Small intestine (tissue), 7 donors: Measurements from ENCODE around the gene PORCN. TPM values are rescaled to one million over a fixed set of nuclear protein-coding genes. Genes with fewer than 3 reads are reported as not detected.

Source experiments
- DNase-seq, 2 donors: peaks; one replicate each; pipeline versions ENCODE4 v3.0.0 to v3.0.0-alpha.2; 2013
- FAIRE-seq: peaks from 2 replicates; lab custom pipeline; 2012; peaks lifted over from hg19 to GRCh38; lab: Jason Lieb, UNC
- H3K27ac ChIP-seq, 3 donors: one replicate each; pipeline ENCODE4 v1.5.1; 2013; ENCODE audit warnings: low read length in 2 of 3, mild to moderate bottlenecking in 2 of 3, control low read depth in 1 of 3, inconsistent platforms in 1 of 3, low read depth in 1 of 3, moderate library complexity in 1 of 3
- H3K27me3 ChIP-seq, 3 donors: one replicate each; pipeline ENCODE4 v1.6.1; 2013; ENCODE audit warnings: low read length in 3 of 3, inconsistent platforms in 1 of 3; ENCODE audit not compliant: control insufficient read depth in 3 of 3, insufficient read depth in 3 of 3
- H3K36me3 ChIP-seq, 3 donors: one replicate each; pipeline ENCODE4 v1.6.1; 2013; ENCODE audit warnings: low read length in 3 of 3, inconsistent platforms in 1 of 3, low read depth in 1 of 3, mild to moderate bottlenecking in 1 of 3, moderate library complexity in 1 of 3; ENCODE audit not compliant: control insufficient read depth in 3 of 3, insufficient read depth in 2 of 3
- H3K4me1 ChIP-seq, 3 donors: one replicate each; pipeline ENCODE4 v1.6.1; 2013; ENCODE audit warnings: low read length in 2 of 3, inconsistent platforms in 1 of 3, low read depth in 1 of 3, mild to moderate bottlenecking in 1 of 3, moderate library complexity in 1 of 3; ENCODE audit not compliant: control insufficient read depth in 3 of 3, insufficient read depth in 2 of 3
- H3K4me3 ChIP-seq, 3 donors: one replicate each; pipeline ENCODE4 v1.5.1; 2013; ENCODE audit warnings: low read length in 3 of 3, control low read depth in 1 of 3, inconsistent platforms in 1 of 3, low read depth in 1 of 3, mild to moderate bottlenecking in 1 of 3, moderate library complexity in 1 of 3
- H3K9me3 ChIP-seq, 2 donors: one replicate each; pipeline ENCODE4 v1.6.1; 2013; ENCODE audit warnings: low read depth in 1 of 2, low read length in 1 of 2; ENCODE audit not compliant: control insufficient read depth in 2 of 2, insufficient read depth in 1 of 2
- WGBS, 3 donors: extraction: QIAGEN DNeasy Blood & Tissue Kit; methylation state at CpG; one replicate each; pipeline ENCODE4 v1.1.7; 2013; 5-methylcytosine and 5-hydroxymethylcytosine counted together
- polyA plus RNA-seq, 4 donors: library from polyadenylated mRNA; stranded (reverse) in 3 of 4; unstranded in 1 of 4; fragments of 200-250 nt in 3 of 4; fragments of 120-200 nt in 1 of 4; gene quantifications; one replicate each; pipeline versions ENCODE4 v1.2.1 to v1.2.3, GENCODE V29; 2013
- donor health status: healthy with polysubstance abuse.
- donor health status: control.
- donor health status: control.
- donor health status: Bipolar disorder and iron deficiency.
- donor health status: healthy.

The PORCN gene
- polyA plus RNA-seq, 4 donors: 2.0 to 6.4 (median 2.5) TPM

GRCh38 chrX:48492293-48492910, 16.4 kb upstream of the PORCN start:
- peaks cover 0 to 1% (median 0%) of the 10 kb centered on the region in 3 donors for H3K36me3 ChIP-seq
- H3K4me1 ChIP-seq: no peaks in the 10 kb centered on the region
- WGBS, 3 donors: 73 to 80% (median 76%) methylated on average over 5 to 7 of the region's 7 CpGs
- no peaks in the 10 kb centered on the region for H3K9me3 ChIP-seq
- H3K27me3 ChIP-seq: no peaks in the 10 kb centered on the region
- no peak overlapping the region for H3K4me3 ChIP-seq
- H3K27ac ChIP-seq: no peak overlapping the region
- FAIRE-seq (no peak), DNase-seq (no peak)

DNA sequence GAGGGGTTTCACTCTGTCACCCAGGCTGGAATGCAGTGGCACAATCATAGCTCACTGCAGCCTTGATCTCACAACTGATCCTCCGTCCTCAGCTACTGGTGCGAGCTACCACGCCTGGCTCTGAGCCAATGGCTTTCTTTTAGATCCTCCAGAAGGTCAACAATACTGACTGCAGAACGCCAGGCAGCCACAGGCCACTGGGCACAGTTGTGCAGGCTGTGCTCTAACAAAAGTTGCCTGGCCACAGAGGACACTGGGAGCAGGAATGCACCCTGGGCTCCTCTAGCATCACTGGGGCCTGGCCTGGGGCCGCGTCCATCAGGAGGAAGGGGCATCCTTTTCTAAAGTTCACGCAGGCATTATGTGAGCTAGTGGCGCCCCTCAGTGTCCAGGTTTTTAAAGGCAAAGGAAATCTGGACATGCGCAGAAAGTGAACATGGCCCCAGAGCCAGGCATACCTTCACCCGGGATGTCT, 14.9 kb upstream of the PORCN start:
- no peak for FAIRE-seq

GRCh38 chrX:48496660-48497059, 12.1 kb upstream of the PORCN start:
- H3K4me3 ChIP-seq: no peak overlapping the region
- no peaks in the 10 kb centered on the region for H3K27me3 ChIP-seq
- H3K4me1 ChIP-seq: no peaks in the 10 kb centered on the region
- 66 to 85% (median 79%) methylated on average over 3 to 4 of the region's 4 CpGs for WGBS, 3 donors
- H3K9me3 ChIP-seq: no peaks in the 10 kb centered on the region
- no peak for FAIRE-seq
- DNase-seq: no peak
- H3K36me3 ChIP-seq: peaks cover 0 to 3% (median 0%) of the 10 kb centered on the region in 3 donors
- H3K27ac ChIP-seq: no peak overlapping the region

More for the DNA sequence above, 14.9 kb upstream of the PORCN start:
- no peaks in the 10 kb centered on the region for H3K4me1 ChIP-seq
- H3K4me3 ChIP-seq: no peak overlapping the region
- WGBS, 3 donors: 18 to 30% (median 26%) methylated on average over 10 of the region's 10 CpGs
- no peaks in the 10 kb centered on the region for H3K27me3 ChIP-seq
- no peaks in the 10 kb centered on the region for H3K9me3 ChIP-seq
- no peaks in the 10 kb centered on the region for H3K36me3 ChIP-seq
- peak; percentile 15 to 37 for DNase-seq
- no peak overlapping the region for H3K27ac ChIP-seq

DNA sequence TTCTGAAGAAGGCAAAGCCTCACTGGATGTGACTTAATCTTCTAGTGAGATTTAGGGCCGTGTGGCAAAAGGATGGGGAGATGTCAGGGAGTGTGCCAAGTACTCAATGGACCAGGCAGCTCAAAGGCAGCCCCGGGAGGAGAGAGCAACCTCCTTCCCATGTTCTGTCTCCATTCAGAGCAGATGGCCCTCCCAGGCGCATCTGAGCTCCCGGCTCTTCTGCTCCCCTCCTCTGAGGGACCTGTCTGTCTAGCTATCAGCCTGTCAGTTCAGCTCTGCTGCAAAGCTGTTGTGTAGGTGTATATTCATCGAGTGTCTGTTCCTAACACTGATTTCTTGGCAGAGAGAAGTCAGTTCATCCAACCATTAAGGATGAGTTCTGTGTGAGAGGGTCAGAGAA, 10.9 kb upstream of the PORCN start:
- Histone ChIP-seq H3K27me3 (no peaks in the 10 kb centered on the region), H3K36me3 (peaks cover 0 to 3% (median 0%) of the 10 kb centered on the region in 3 donors), H3K4me1 (no peaks in the 10 kb centered on the region), H3K27ac (no peak overlapping the region), H3K4me3 (no peak overlapping the region), H3K9me3 (no peaks in the 10 kb centered on the region)
- DNase-seq (no peak), FAIRE-seq (no peak)
- WGBS, 3 donors: 58 to 76% (median 71%) methylated on average over 5 of the region's 5 CpGs

DNA sequence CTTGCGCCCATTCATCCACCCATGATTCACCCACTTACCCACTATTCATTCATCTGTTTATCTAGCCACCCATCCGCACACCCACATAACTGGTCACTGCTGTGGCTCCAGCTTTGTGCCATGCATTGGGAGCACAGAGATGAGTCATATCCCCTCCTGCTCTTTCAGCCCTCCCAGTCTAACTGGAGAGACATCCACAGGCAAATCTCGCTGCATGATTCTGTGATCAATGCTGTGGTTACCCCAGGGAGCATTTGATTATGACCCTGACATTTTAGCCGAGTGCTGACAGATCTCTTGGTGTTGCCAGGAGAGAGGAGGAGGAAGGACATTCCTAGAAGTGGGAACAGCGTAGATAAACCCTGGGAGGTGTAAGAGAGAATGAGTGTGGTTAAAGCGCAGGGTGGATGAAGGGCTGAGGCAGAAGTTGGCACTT, 10.4 kb upstream of the PORCN start:
- H3K36me3 ChIP-seq: peaks cover 0 to 3% (median 0%) of the 10 kb centered on the region in 3 donors
- WGBS, 3 donors: 77 to 83% (median 82%) methylated on average over 6 of the region's 6 CpGs
- no peak overlapping the region for H3K4me3 ChIP-seq
- no peak overlapping the region for H3K27ac ChIP-seq
- H3K9me3 ChIP-seq: no peaks in the 10 kb centered on the region
- no peaks in the 10 kb centered on the region for H3K27me3 ChIP-seq
- DNase-seq (no peak), FAIRE-seq (no peak)
- no peaks in the 10 kb centered on the region for H3K4me1 ChIP-seq

- peaks cover 0 to 2% (median 0%) of the 10 kb centered on the region in 3 donors for H3K36me3 ChIP-seq
- no peak overlapping the region for H3K27ac ChIP-seq
- WGBS, 3 donors: 60 to 84% (median 74%) methylated on average over 7 of the region's 7 CpGs
- no peak for FAIRE-seq
- H3K9me3 ChIP-seq: no peaks in the 10 kb centered on the region
- no peak for DNase-seq
- no peaks in the 10 kb centered on the region for H3K4me1 ChIP-seq
- no peaks in the 10 kb centered on the region for H3K27me3 ChIP-seq
- no peak overlapping the region for H3K4me3 ChIP-seq
Measured at GRCh38 chrX:48504261-48504660, 4.5 kb upstream of the PORCN start.

DNA sequence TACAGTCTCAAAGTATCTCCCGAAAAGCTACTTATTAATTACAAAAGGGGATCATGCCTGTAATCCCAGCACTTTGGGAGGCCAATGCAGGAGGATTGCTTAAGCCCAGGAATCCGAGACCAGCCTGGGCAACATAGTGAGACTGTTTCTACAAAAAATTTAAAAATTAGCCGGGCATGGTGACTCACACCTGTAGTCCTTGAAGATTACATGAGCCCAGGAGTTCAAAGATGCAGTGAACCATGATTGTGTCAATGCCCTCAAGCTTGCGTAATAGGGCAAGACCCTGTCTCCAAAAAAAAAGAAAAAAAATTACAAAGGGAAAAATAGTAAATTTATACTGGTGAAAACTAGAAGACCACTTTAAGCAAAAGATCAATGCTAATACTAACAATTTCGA, 3.3 kb upstream of the PORCN start:
- H3K27me3 ChIP-seq: no peaks in the 10 kb centered on the region
- no peaks in the 10 kb centered on the region for H3K36me3 ChIP-seq
- DNase-seq: no peak
- no peaks in the 10 kb centered on the region for H3K4me1 ChIP-seq
- H3K9me3 ChIP-seq: no peaks in the 10 kb centered on the region
- H3K27ac ChIP-seq: no peak overlapping the region
- FAIRE-seq: no peak
- no peak overlapping the region for H3K4me3 ChIP-seq
- WGBS, 3 donors: 55 to 74% (median 62%) methylated on average over 5 of the region's 5 CpGs

- FAIRE-seq (no peak), DNase-seq (no peak)
- no peaks in the 10 kb centered on the region for H3K9me3 ChIP-seq
Measured at GRCh38 chrX:48507246-48507645, 1.5 kb upstream of the PORCN start.

DNA sequence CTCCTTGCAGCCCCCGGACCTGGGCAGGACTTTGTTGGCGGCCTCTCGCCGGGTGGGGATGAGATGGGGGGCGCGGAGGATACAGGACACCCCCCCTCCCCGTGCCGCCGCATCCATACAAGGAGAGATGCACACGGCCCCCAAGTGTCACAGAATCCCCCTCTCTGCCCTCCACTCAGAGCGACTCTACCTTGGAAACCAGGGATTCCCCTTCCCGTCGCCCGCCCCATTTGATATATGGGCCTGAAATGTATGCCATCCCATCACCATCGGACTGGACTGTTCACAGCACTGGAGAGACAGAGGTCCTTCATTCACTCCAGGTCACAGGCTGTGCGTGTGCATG, 426 bp downstream of the PORCN start:
- Histone ChIP-seq H3K9me3 (no peaks in the 10 kb centered on the region), H3K36me3 (peaks cover 0 to 12% (median 0%) of the 10 kb centered on the region in 3 donors), H3K4me3 (peak overlapping the region; percentile 53 to 65 (median 65)), H3K27me3 (no peaks in the 10 kb centered on the region), H3K4me1 (no peaks in the 10 kb centered on the region), H3K27ac (peak overlapping the region in 1 of 3 donors; percentile 74)
- no peak for FAIRE-seq
- no peak for DNase-seq
- WGBS, 3 donors: 3 to 41% (median 17%) methylated on average over 10 to 16 of the region's 16 CpGs

More at GRCh38 chrX:48507246-48507645, 1.5 kb upstream of the PORCN start:
- Histone ChIP-seq H3K27me3 (no peaks in the 10 kb centered on the region), H3K27ac (no peak overlapping the region), H3K36me3 (peaks cover 0 to 2% (median 0%) of the 10 kb centered on the region in 3 donors), H3K4me1 (no peaks in the 10 kb centered on the region), H3K4me3 (no peak overlapping the region)
- 84 to 92% (median 88%) methylated on average over 5 of the region's 5 CpGs for WGBS, 3 donors
